SK-MEL-5 (cell line): ENCODE results near the gene SLC6A18. TPM values are rescaled to one million over a fixed set of nuclear protein-coding genes. Genes with fewer than 3 reads are reported as not detected.
"Not testable (repeated sequence)": the region's sequence is repeated elsewhere in the genome, so short reads cannot be mapped to it uniquely, and the experiment has no call there.

Source experiments
- DNase-seq: peaks from one replicate; pipeline ENCODE4 v3.0.0-alpha.2; 2016; ENCODE audit warnings: low read depth, low spot score
- in situ Hi-C: cut with HindIII; loops from 2 replicates; pipeline ENCODE4 v1.10.0; 2016; ENCODE audit warnings: low sequenced_read_pairs, high pct_unique_total_duplicates, low pct_unique_long_range_greater_than_20kb
- total RNA-seq: library from RNA; depleted of rRNA; stranded (reverse); fragments of >200 nt; shearing (Covaris generic); gene quantifications from 2 replicates; pipeline ENCODE4 v1.2.3, GENCODE V29; 2014

Gene SLC6A18
- total RNA-seq, 1 experiment from 2014 or later, result not detected

DNA sequence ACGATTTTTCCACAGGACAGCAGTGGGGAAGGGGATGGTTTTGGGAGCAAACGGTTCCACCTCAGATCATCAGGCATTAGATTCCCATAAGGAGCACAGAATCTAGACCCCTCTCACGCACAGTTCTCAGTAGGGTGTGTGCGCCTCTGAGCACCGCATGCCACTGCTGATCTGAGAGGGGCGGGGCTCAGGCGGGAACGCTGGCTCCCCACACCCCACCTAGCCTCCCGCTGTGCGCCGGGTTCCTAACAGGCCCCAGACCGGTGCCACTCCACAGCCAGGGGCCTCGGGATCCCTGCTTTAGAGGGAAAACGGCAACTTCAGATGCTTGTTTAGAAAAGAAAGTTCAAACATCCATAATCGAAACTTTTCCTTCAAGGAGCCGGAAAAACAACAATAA lies 49.3 kb downstream of the SLC6A18 start:
- no peak for DNase-seq
- in situ Hi-C loops, result no loop called here

DNA sequence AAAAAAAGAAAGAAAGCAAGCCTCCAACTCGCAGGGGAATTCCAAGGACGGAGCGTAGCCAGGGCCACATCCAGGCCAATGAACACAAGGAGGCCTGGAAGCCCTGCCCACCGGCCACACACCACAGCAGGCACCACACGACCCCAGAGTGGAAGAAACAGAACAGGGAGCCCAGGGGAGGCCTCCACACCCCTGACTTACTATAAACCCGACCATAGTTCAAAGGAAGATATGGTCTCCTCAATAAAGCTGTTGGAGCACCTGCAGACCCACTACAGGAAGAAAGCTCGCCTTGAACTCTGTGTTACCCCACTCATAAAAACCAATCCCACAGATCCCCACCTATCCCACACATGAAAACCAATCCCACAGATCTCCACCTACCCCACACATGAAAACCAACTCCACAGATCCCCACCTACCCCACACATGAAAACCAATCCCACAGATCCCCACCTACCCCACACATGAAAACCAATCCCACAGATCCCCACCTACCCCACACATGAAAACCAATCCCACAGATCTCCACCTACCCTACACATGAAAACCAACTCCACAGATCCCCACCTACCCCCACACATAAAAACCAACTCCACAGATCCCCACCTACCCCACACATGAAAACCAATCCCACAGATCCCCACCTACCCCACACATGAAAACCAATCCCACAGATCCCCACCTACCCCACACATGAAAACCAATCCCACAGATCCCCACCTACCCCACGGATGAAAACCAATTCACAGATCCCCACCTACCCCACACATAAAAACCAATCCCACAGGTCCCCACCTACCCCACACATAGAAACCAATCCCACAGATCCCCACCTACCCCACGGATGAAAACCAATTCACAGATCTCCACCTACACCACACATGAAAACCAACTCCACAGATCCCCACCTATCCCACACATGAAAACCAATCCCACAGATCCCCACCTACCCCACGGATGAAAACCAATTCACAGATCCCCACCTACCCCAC lies 50.5 kb downstream of the SLC6A18 start:
- in situ Hi-C loops, DNase-seq: not testable (repeated sequence)

DNA sequence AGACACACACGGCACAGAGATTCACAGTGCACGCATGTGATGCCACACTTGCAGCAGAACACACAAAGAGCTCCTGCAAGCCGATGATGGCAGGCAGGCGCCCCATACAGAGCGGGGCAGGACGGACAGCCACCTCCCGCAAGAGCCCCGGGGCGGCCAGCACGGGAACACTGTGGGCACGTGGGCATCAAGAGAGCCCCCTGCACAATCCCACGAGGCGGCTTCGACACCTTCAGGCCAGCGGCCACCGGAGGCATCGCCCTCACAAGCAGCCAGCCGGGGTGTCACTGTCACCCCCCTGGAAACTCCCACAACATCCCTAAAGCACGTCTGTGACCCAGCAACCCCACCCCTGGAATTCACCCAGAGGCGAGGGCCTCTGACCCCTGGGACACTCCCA lies 51.7 kb downstream of the SLC6A18 start:
- in situ Hi-C loops, result no loop called here
- no peak for DNase-seq

DNA sequence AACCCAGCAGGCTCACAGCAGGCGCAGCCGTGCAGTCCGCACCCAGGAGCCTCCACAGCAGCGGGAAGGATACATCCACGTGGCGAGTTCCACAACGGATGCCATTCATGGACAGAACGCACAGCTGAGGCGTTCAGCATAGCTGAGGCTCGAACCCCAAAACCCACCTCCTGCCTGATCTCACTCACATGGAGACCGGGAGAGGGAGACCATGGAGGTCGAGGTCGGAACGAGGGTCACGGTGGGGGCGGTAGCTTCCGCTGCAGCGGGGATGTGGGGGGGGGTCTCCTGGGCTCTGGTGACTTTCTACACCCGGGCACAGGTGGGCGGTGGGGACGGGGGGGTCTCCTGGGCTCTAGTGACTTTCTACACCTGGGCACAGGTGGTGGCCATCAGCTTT lies 52.1 kb downstream of the SLC6A18 start:
- in situ Hi-C loops, result no loop called here
- no peak for DNase-seq

DNA sequence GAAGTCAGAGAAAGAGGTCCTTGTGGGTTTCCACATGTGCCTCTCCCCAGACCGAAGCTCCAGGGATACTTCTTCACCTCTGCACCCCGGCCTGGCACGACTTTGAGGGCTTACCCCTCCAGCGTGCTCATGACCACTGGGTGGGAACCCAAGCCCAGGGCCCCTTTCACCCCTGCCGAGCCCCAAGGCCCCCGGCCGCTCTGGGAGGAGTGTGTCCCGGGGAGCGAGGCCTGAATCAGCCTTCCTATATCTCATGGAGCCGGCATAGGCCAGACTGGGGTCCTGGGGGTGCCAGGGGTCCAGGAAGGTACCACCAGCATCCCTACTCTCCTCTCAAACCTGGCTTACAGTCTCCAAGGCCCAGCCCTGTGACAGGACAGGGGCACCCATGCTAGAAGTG lies 52.6 kb downstream of the SLC6A18 start:
- DNase-seq, result no peak
- in situ Hi-C loops, result no loop called here

DNA sequence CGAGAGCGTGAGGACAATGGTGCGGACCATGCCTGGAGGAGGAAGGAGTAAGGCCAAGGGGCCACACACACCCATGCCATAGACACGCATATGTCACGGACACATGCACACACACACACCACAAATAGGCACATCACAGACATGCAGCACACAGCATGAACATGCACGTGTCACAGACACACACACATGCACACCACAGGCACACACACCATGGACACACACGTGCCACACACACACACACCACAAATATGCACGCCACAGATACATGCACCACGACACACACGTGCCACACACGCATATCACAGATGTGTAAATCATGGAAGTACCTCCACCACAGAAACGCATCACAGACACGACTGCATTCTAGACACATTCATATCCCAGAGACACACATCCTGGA lies 53.0 kb downstream of the SLC6A18 start:
- in situ Hi-C loops, result no loop called here

DNA sequence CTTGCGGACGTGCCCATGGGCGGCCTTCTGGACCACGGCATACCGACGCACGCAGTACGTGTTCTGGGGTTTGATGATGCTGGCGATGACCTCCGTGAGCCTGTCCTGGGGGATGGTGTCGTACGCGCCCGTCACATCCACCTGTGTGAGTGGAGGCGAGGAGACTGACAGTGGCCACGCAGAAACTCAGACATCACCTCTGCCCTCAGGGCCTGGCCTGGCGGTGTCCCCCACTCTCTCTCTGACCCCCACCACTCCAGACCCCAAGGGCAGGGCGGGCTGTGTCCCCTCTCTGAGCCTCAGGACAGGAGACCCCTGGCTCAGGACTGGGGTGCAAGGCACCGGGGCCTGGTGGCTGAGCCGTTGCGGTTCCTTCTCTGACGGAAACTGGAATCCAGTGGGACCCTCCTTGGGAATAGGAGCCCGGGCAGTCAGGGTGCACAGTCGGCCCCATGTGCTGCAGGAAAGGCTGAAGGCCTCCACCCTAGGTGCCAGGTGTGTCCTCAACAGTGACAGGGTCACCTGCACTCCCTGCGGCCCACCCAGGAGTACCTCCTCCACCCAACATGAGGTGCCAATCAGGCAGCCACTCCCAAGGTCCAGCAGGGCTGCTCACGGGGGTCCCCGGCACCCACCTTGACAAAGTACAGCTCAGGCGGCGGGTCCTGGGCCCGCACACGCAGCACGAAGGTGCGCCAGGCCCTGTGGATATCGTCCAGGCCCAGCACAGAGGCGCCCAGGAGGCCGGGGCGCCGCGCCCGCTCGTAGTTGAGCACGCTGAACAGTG lies 53.7 kb downstream of the SLC6A18 start:
- no peak for DNase-seq
- in situ Hi-C loops, result no loop called here

More for the DNA sequence above, 53.0 kb downstream of the SLC6A18 start:
- no peak for DNase-seq

DNA sequence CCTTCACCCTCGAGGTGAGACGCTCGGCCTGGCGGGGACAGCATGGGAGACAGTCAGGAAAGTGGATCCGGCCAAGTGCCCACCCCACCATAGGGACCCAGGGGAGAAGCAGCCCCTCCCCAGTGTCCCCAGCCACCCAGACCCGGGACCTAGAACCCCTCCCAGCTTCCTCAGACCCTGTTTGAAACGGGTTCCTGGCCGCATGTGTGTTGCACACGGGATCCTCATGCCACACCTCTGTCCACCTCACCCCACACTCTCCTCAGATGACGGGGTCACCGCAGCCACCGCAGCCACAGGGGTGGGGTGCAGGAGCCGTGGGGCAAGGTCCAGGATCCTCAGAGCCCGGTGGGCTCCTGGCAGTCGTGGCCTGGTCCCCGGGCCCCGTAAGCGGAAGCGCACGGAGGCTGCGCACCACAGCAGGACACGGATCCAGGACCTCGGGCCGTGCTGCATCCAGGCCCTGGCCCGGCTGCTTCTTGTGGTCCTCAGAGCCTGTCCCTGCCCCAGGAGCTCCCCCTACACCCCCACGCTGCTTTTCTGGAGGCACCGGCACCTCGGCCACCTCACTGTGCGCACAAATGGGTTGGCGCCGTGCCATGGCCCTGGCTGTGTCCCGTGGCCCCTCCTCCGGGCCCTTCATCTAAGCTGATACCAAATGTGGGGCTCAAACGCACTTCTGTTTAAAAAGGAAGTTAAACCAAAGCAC lies 54.4 kb downstream of the SLC6A18 start:
- in situ Hi-C loops, result no loop called here

DNA sequence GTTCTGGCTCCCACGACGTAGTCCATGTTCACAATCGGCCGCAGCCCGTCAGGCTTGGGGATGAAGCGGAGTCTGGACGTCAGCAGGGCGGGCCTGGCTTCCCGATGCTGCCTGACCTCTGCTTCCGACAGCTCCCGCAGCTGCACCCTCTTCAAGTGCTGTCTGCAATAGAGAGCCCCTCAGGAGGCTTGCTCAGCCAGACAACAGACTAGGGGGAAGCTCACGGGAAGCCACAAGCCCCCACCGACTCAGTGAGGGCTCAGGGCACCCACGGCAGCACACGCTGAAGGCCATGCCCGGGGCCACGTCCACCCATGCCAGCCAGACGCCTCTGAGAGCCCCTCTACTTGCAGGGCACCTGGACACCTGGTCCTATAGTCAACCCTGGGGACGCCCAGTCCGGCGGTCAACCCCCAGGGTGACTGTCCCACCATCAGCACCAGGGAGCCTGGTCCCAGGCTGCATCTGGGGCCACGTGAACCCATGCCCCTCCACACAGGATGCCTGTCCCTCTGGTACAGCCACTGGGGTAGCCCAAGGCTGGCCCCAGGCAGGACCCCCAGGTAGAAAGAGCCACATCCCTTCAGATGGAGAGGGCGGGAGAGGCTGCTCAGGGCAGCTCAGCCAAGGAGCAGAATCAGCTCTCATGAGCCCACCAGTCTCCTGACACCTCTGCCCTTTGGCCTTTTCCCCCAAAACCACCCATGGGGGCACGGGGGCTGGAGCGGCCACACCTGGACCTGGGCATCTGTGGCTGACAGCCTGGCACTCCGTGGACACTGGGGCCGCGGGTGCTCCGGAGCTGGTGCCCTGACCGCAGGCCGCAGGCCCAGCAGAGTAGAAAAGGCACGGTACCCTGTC lies 55.2 kb downstream of the SLC6A18 start:
- in situ Hi-C loops, result no loop called here
- DNase-seq, result no peak

More for the DNA sequence above, 54.4 kb downstream of the SLC6A18 start:
- DNase-seq, result no peak

DNA sequence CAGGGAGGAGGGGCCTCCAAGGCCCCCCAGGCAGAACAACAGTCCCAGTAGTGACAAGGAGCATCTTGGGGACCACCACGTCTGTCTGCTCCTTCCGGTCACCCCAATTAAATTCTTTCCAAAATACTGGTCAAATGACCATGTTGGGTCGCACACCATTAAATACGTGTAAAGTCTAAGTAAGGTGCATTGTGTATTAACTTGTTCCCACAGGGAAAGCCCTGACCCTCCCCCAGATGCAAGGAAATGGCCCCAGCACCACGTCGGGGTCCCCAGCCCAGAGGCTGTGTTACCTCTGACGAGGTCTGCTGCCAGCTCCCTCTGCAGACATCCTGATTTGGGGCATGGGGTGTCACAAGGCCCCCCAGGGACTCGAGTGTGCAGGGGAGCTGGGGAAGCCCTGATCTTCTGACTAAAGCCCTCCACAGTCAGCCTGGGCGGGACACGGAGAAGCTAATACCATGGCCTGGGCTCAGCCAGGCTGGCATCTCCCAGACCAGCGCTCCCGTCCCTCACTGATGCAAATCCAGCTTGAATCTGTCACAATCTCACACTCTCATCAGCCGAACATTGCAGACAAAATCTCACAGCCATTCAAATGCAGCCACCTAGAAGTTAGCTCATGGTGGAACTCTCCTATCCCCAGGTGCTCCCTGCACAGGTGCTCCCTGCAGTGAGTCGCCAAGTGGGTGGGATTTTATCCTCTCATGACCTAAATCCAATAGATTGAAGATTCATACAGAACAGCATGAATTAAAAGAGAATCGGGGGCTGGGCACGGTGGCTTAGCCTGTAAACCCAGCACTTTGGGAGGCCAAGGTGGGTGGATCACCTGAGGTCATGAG lies 56.1 kb downstream of the SLC6A18 start:
- DNase-seq, result no peak
- in situ Hi-C loops, result no loop called here

DNA sequence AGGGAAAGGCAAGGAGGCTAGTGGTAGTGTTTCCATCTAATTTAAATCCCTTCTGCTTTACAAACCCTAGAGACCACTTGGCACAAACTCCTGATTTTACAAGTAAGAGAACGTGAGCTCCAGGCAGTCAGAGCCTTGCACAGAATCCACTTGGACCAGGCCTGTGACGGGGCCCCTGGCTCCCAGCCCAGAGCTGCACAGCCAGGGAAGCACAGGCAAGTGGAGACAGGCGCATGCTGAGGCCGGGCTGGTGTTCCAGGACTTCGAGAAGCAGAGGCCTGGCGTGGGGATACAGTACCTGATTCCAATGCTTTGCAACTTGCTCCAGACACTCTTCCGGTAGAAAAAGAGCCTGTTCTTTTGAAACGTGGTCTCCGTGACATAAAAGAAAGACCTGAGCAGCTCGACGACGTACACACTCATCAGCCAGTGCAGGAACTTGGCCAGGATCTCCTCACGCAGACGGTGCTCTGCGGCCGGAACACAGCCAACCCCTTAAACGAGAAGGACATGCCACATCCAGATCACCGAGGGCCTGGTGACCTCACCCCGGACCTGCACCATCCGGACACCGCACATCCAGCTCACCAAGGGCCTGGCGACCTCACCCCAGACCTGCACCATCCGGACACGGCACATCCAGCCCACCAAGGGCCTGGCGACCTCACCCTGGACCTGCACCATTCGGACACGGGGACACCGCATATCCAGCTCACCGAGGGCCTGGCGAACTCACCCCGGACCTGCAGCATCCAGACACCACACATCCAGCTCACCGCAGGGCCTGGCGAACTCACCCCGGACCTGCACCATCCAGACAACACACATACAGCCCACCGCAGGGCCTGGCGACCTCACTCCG lies 57.2 kb downstream of the SLC6A18 start:
- DNase-seq, result no peak
- in situ Hi-C loops, result no loop called here

DNA sequence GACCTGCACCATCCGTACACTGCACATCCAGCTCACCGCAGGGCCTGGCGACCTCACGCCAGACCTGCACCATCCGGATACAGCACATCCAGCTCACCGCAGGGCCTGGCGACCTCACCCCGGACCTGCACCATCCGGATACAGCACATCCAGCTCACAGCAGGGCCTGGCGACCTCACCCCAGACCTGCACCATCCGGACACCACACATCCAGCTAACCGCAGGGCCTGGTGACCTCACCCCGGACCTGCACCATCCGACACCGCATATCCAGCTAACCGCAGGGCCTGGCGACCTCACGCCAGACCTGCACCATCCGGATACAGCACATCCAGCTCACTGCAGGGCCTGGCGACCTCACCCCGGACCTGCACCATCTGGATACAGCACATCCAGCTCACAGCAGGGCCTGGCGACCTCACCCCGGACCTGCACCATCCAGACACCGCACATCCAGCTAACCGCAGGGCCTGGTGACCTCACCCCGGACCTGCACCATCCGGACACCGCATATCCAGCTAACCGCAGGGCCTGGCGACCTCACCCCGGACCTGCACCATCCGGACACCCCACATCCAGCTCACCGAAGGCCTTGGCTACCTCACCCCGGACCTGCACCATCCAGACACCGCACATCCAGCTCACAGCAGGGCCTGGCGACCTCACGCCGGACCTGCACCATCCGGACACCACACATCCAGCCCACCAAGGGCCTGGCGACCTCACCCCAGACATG lies 58.0 kb downstream of the SLC6A18 start:
- DNase-seq, in situ Hi-C loops: not testable (repeated sequence)

DNA sequence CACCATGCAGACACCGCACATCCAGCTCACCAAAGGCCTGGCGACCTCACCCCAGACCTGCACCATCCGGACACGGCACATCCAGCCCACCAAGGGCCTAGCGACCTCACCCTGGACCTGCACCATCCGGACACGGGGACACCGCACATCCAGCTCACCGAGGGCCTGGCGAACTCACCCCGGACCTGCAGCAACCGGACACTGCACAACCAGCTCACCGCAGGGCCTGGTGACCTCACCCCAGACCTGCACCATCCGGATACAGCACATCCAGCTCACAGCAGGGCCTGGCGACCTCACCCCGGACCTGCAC lies 58.5 kb downstream of the SLC6A18 start:
- DNase-seq, in situ Hi-C loops: not testable (repeated sequence)

DNA sequence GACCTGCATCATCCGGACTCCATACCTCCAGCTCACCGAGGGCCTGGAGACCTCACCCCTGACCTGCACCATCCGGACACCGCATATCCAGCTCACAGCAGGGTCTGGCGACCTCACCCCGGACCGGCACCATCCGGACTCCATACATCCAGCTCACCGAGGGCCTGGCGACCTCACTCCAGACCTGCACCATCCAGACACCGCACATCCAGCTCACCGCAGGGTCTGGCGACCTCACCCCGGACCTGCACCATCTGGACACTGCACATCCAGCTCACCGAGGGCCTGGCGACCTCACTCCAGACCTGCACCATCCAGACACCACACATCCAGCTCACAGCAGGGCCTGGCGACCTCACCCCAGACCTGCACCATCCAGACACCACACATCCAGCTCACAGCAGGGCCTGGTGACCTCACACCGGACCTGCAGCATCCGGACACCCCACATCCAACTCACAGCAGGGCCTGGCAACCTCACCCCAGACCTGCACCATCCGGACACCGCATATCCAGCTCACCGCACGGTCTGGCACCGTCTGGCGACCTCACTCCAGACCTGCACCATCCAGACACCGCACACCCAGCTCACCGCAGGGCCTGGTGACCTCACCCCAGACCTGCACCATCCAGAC lies 59.3 kb downstream of the SLC6A18 start:
- in situ Hi-C loops, DNase-seq: not testable (repeated sequence)

DNA sequence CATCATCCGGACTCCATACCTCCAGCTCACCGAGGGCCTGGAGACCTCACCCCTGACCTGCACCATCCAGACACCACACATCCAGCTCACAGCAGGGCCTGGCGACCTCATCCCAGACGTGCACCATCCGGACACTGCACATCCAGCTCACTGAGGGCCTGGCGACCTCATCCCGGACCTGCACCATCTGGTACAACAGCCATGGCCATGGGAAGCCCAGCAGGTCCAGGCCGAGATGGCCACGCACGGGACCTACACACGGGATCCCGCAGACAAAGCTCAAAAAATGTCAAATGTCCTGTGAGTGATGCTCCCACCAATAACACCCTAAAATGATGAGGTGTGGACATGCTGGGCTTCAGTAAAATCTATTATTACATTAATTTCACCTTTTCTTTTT lies 60.0 kb downstream of the SLC6A18 start:
- DNase-seq, result no peak
- in situ Hi-C loops, result no loop called here
